UCSD-AML1 (cell line): ENCODE results near the gene SLC39A5.
"Not testable (repeated sequence)": the region's sequence is repeated elsewhere in the genome, so short reads cannot be mapped to it uniquely, and the experiment has no call there.

ENCODE experiments used
- DNase-seq: peaks from one replicate; lab custom pipeline; 2025; ENCODE audit not compliant: unreplicated experiment; lab: John Stamatoyannopoulos, UW

Gene SLC39A5

GRCh38 chr12:56242986-56243385 lies 13.1 kb downstream of the SLC39A5 start:
- DNase-seq = no peak

DNA sequence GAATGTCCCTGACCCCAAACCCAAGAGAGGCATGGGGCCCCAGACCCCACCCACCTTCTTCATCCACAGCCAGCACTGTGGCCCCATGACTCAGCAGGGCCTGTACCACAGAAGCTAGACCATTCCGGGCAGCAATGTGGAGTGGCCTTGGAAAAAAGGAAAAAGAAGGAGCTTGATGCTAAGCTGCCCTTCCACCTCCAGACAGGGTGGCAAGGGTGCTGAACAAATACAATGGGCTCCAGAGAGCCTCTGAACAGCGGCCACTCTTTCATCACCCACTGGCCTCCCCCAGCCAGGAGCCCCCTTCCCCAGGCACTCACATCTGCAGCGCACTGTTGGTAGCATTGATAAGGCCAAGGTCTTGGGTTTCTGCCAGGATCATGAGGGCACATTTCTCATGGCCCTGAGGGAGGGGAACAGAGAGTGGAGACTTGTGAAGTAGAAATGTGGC lies 13.9 kb downstream of the SLC39A5 start:
- DNase-seq = no peak

- DNase-seq = no peak
Measured at GRCh38 chr12:56244494-56244893, 14.6 kb downstream of the SLC39A5 start.

DNA sequence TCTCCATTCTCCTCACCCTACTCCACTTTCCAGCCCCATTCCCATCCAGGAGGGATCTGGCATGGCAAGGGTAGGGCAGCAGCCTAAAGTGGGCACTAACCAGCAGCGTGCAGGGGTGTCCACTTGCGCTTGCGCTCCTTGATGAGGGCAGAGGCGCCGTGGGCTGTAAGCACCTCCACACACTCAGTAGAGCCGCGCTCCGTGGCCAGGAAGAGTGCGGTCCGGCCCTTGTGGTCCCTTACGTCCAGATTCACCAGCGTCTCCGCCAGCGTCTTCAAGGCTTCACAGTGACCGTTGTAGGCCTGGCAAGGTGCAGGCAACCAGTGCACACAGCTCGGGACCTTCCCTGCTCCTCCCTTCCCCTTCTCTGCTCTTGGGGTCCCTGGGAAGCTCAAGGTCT lies 18.1 kb downstream of the SLC39A5 start:
- DNase-seq = no peak

DNA sequence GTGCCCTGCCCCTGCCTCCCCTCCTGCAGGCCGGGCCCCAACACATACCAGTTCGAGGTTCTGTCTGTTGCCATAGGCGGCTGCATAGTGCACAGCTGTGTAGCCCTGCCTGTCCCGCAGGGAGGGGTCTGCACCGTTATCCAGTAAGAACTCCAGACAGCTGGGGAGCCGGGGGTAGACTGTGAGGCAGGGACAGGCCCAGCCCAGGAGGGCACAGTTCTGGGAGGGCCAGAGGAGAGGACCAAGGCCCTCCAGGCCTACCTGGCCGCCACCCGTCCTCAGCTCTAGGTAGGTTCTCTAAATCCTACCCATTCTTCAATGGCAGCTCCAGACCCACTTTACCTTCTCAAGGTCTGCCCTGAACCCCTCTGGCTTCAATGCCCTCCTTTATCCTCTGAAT lies 18.9 kb downstream of the SLC39A5 start:
- DNase-seq = no peak

DNA sequence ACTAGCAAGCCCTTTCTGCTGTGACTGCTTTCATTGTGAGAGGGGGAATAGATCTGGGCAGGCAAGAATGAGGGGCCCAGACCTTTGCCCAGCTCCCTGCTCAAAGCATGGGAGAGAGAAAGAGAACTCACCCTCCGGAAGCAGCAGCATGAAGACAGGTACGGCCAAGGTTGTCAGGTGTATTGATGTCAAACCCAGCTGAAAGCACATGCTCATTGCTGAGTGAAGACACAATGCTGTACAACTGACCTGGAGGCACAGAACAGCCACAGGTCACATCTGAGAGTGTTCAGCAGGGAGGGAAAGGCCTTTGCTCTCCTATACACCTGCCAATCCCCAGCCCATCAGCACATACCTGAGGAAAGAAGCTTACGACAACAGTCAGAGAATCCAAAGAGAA lies 22.8 kb downstream of the SLC39A5 start:
- no peak for DNase-seq

DNA sequence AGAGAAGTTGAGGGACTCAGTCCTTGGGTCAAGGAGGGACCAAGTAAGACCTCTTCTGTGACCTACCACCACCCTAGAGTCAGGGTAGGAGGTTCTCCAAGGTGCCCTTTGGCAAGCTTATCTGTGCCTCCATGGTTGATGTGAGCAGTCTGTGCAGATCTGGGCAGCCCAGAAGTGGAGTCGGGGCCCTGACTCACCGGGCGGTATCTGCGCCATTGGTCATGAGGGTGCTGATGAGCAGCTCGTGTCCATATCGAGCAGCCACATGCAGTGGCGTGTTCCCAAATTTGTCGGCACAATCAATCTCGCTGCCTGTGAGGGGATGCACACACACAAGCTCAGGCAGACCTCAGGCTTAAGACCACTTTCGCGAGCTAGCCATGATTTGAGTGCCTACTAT lies 23.2 kb downstream of the SLC39A5 start:
- DNase-seq = no peak

DNA sequence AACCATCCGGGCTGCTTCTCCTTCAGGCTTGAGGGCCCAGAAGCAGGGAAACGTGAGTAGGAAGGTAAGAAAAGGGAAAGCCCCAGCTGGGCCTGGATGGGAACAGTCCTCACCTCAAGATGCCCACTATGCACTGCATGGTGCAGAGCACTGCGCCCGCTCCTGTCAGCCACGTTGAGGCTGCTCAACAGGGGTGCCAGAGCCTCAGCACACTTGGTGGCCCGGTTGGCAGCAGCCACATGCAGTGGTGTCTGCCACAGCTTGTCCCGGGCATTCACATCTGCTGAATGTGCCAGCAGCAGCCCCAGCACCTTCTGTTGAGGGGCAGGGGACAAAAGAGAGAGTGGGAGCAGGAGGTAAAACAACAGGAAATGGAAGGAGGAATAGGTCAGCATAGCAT lies 25.8 kb downstream of the SLC39A5 start:
- DNase-seq = no peak

DNA sequence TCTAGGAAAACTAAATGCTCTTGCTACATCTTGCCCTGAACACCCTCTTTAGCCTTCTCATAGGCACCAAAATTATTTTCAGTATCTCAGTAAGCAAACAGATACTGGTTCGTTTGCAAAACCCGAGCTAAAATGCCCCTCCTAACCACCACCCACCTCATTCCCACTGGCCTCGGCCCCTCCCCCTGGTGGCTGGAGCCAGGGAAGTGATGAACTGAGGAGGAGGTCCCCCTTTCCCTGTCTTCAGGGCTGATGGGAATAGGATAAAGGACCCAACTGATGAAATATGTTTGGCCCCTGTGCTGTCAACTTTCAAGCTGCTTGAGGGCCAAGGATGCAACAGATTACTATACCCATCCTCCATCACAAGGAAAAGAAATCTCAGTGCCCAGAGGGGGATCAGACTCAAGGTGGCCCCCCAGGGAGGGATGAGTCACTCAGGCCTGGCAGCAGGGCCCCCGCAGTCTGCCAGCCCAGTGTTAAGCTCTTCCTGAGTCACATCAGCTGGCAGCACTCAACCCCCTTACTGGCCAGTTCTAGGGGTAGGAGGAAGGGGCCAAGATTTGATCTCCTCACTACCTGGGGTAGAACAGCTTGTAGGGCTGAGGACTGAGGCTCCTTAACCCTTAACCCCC lies 26.6 kb downstream of the SLC39A5 start:
- no peak for DNase-seq

DNA sequence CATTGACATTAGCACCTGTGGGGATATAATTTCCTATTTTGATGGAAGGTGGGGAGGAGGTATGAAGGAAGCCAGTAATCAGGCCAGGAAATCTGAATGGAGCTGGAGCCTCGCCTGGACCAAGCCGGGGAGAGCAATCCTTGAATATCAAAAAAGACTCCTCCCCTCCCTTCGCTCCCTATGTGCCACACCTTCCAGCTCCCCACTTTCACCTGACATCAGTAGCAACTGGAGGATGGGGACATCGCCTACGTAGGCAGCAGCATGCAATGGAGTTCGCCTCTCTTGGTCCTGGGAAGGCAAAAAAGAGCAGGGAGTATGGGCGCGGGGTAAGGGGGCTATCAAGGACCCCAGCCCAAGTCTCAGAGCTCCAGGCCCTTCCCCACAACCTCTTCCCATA lies 27.2 kb downstream of the SLC39A5 start:
- DNase-seq = no peak

- DNase-seq = peak; percentile 39
Measured at GRCh38 chr12:56257491-56258067, 27.7 kb downstream of the SLC39A5 start.

- peak; percentile 84 for DNase-seq
Measured at GRCh38 chr12:56258068-56258819, 28.4 kb downstream of the SLC39A5 start, which contains the start of gene ANKRD52. Gene ANKRD52, minus strand, starts transcription at chr12:56258384. Its CDS starts 115 bp downstream, at chr12:56258269.

- no peak for DNase-seq
Measured at GRCh38 chr12:56258820-56259183, 29.0 kb downstream of the SLC39A5 start.

- DNase-seq = no peak
Measured at GRCh38 chr12:56260380-56260779, 30.5 kb downstream of the SLC39A5 start.

DNA sequence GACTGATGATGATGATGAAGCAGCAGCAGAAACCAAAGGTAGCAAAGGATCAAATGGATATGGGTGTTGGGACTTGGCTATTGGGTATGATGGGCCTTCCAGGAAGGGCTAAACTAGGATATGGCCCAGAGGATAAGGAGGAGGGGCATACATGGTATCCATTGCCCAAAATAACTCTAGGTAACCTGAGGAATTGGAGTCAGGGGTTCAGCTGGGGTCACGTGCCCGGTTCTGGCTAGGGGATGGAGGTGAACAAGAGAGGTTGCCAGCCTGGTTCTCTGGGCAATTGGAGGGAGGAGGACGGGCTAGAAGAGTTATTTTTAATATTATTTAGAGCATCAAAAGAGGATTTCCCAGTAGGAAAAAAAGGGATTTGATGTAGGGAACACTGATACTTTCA lies 31.1 kb downstream of the SLC39A5 start:
- DNase-seq = no peak

DNA sequence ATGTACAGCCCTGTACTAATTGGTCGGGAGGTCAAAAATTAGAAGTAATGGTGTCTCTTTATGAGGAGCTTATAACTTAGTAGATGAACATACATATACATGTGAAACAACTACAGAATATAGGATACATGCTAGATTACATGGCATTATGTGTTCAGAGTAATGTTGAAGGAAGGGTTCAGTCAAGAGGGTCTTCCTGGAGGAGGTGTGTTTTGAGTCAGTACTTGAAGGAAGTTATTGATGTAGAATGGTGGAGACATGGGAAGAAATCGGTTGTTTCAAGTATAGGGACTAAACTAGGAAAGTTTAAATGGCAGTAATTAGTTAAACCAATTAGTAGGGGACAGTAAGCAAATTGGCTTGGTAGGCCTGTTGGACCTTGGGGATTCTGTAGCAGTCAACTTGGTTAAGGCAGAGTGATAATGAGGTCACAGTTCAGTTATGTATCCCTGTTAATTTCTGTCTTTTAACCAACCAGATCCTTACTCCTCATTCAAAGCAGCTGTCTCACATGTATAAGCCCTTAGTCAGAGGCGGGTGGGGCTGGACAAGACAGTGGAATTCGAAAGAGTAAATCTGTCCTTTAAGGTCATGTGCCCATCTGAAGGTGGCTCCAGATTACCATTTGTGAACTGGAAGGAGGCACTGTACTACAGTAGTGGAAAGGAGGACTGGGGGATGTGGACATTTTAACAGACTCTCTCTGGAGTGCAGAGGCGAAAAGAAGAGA lies 31.8 kb downstream of the SLC39A5 start:
- DNase-seq = no peak

GRCh38 chr12:56262955-56263354 lies 33.1 kb downstream of the SLC39A5 start:
- DNase-seq = not testable (repeated sequence)

DNA sequence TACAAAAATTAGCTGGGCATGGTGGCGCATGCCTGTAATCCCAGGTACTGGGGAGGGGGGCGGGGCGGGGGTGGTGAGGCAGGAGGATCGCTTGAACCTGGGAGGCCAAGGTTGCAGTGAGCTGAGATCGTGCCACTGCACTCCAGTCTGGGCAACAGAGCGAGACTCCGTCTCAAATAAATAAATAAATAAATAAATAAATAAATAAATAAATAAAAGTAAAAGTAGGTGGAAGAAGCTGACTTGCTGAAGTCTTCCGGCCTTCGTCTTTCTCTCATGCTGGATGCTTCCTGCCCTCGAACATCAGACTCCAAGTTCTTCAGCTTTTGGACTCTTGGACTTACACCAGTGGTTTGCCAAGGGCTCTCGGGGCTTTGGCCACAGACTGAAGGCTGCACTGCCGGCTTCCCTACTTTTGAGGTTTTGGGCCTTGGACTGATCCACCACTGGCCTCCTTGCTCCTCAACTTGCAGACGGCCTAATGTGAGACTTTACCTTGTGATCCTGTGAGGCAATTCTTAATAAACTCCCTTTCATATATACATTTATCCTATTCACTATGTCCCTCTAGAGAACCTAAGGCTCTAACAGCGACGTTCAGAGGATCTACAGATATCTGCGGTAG lies 36.3 kb downstream of the SLC39A5 start:
- not testable (repeated sequence) for DNase-seq

DNA sequence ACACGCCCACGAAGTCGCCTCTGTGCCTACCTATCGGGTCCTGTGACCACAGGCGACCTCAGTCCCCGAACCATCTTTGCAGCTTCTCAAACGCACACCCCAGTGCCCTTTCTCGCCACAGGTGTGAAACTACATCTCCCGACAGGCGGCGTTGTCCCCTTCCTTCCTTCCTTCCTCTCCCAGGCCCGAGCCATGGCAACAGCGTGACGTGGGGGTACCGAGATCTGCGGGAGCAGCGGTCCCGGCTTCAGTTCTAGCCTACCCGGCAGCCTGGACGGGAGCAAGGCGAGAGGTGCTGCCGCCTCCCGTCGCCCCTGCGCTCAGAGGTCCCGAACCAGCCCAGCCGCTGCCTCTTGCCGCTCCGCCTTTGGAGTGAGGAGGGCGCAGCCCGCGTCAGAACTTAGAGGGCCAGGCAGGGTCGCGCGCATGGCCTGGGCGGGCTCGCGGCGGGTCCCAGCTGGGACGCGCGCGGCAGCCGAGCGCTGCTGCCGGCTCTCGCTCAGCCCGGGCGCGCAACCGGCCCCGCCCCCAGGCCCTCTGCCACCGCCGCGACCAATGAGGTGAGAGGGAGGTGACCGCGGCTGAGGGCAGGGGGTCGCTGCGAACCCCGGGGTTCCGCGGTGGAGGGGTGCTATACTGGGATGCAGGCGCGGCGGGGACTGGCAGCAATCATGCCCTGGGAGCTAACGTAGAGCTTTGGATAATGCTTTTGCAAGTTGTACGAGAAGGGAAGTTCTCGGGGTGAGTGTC lies 37.0 kb downstream of the SLC39A5 start, which contains the start of gene COQ10A:
COQ10A (plus strand) TSS at position 250 of the 750 bp plus-strand sequence; CDS start at position 427, 177 bp downstream.
- peak; percentile 89 for DNase-seq

GRCh38 chr12:56267443-56268071 lies 37.7 kb downstream of the SLC39A5 start:
- no peak for DNase-seq
